ENCODE measurements around the gene UBN1.

Gene UBN1

DNA sequence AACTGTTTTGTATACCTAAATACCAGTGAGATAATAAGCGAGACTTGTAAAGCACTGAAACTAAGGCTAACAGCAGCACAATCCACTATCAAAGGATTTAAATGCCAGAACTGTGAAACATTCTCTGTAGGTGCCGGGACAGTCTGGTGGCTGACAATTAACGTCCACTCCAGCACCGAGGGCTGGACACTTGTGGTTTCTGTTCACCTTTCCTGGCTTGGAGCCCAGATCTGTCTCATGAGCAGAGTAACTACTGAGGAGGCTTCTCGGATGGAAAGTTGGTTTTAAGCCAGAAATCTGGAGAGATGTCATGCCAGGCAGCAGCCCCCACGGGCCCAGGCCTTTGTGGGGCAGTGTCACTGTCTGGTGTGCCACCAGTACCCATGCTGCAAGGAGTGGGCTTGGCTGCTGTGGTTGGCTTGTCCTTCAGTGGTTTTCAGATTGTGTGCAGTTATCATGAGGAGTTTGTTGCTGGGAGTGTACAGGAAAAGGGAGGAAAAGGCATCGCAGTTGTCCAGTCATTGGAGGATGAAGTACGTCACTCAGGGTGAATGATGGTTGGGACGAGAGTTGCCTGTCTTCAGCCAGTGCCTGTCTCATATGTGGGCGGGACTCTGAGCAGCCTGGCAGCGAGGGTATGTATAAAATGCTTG is 35.5 kb downstream of the UBN1 start:
- Histone ChIP-seq H3K9me3 (ENCODE audit: control insufficient read depth, low read length) (no peaks in the 10 kb centered on the region), H3K4me3 (ENCODE audit: low read length) (no peak overlapping the region), H3K27me3 (ENCODE audit: control insufficient read depth, insufficient read depth, low read length) (no peaks in the 10 kb centered on the region), H3K36me3 (ENCODE audit: control insufficient read depth, insufficient read depth, low read length) (peaks cover 20% of the 10 kb centered on the region), H3K9ac (ENCODE audit: low read length) (no peak overlapping the region), H3K4me1 (ENCODE audit: control insufficient read depth, insufficient read depth, low read length) (peaks cover 6% of the 10 kb centered on the region)

DNA sequence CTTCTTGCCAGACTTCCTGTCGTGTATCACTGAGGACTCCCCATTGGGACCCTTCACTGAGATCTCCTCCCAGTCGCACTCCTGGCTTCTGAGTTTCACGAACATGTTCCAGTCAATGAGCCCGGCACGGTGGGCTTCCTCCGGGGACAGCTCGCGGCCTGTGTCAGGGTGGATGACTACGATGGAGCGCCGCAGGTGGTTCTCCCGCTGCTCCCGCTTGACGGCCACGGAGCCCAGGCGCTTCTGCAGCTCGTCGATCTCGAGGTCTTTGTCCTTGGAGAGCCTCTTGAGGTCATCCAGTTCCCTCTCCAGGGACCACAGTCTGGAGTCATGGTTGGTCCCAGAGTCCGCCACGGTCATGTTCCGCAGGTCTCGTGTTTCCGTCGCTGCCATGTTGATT is 36.2 kb downstream of the UBN1 start:
- Histone ChIP-seq H3K36me3 (ENCODE audit: control insufficient read depth, insufficient read depth, low read length) (peaks cover 13% of the 10 kb centered on the region), H3K27me3 (ENCODE audit: control insufficient read depth, insufficient read depth, low read length) (no peaks in the 10 kb centered on the region), H3K9ac (ENCODE audit: low read length) (no peak overlapping the region), H3K9me3 (ENCODE audit: control insufficient read depth, low read length) (no peaks in the 10 kb centered on the region), H3K4me1 (ENCODE audit: control insufficient read depth, insufficient read depth, low read length) (peaks cover 6% of the 10 kb centered on the region), H3K4me3 (ENCODE audit: low read length) (no peak overlapping the region)

DNA sequence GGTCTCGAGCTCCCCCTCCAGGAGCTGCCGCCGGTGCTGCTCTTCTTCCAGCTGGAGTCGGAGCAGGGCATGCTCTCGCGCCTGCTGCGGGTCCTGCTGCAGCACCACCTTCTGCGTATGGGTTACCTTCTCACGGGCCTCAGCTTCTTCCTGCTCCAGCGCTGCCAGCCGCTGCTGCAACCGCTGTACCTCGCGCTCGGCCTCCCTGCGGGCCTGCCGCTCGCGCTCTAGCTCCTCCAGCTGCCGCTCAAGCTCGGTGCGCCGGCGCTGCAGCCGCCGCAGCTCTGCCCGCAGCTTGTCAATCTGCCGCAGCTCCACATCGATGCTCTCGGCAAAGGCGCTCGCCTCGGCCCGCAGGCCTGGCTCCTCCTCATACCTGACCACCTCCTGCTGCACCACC is 36.9 kb downstream of the UBN1 start:
- Histone ChIP-seq H3K4me3 (ENCODE audit: low read length) (no peak overlapping the region), H3K4me1 (ENCODE audit: control insufficient read depth, insufficient read depth, low read length) (peaks cover 6% of the 10 kb centered on the region), H3K9ac (ENCODE audit: low read length) (no peak overlapping the region), H3K36me3 (ENCODE audit: control insufficient read depth, insufficient read depth, low read length) (peaks cover 16% of the 10 kb centered on the region), H3K9me3 (ENCODE audit: control insufficient read depth, low read length) (no peaks in the 10 kb centered on the region), H3K27me3 (ENCODE audit: control insufficient read depth, insufficient read depth, low read length) (no peaks in the 10 kb centered on the region)

DNA sequence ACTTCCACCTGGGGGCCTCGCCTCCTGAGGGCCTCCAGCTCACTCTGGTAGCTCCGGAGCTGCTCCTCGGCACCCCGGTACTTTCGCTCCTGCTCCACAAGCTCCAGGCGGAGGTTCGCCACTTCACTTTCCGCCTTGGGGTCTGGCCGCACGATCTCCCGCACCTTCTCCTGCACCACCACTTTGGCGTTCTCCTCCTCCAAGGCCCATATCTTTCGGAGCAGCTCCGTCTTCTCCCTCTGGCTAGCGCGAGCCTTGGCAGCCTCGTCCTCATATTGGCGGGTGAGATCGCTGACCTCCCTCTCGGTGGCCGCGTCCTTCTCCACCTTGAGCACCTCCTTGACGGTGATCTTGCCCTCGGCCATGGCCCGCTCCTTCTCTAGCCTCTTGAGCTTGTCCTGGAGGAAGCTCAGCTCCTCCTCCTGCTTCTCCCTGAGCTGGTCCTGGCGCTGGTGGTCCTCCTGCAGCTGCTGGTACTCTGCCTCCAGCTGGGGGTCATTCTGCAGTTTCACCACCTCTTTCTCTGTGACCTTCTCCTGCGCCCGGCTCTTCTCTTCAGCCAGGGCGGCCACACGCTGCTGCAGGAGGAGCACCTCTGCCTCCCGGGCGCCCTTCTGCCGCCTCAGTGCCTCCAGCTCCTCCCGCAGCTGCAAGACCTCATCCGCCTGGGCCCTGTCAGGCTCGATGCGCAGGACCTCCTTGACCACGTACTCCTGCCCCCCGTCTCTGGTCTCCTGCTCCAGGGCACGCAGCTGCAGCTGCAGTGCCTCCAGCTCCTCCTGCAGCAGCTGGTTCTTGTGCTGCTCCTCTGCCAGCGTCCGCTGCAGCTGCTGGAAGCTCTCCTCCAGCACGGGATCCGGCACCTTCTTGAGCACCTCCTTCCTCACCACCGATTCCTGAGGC is 37.9 kb downstream of the UBN1 start:
- Histone ChIP-seq H3K9ac (ENCODE audit: low read length) (no peak overlapping the region), H3K9me3 (ENCODE audit: control insufficient read depth, low read length) (no peaks in the 10 kb centered on the region), H3K4me3 (ENCODE audit: low read length) (no peak overlapping the region), H3K36me3 (ENCODE audit: control insufficient read depth, insufficient read depth, low read length) (peaks cover 12% of the 10 kb centered on the region), H3K4me1 (ENCODE audit: control insufficient read depth, insufficient read depth, low read length) (peaks cover 6% of the 10 kb centered on the region), H3K27me3 (ENCODE audit: control insufficient read depth, insufficient read depth, low read length) (no peaks in the 10 kb centered on the region)

DNA sequence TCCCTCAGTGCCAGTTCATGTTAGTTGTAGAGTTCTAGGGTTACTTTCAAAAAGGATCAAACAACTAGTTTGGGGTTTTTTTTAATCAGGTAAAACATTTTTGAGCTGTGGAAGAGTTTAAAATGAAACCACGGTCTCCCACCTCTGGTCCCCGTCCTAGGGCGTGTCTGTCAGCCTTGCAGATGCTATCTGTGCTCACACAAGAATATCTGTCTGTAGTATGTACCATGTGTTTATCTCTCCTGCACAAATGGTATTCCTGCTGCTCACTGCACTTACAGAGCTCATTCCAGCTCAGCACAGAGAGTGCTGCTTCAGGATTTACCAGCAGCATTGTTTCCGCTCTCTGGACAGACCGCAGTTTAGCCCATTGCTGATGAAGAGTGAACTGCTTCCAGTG is 38.9 kb downstream of the UBN1 start:
- no peak overlapping the region for H3K4me3 ChIP-seq (ENCODE audit: low read length)
- H3K4me1 ChIP-seq (ENCODE audit: control insufficient read depth, insufficient read depth, low read length): peaks cover 6% of the 10 kb centered on the region
- no peak overlapping the region for H3K9ac ChIP-seq (ENCODE audit: low read length)
- H3K9me3 ChIP-seq (ENCODE audit: control insufficient read depth, low read length): no peaks in the 10 kb centered on the region
- no peaks in the 10 kb centered on the region for H3K27me3 ChIP-seq (ENCODE audit: control insufficient read depth, insufficient read depth, low read length)
- peaks cover 12% of the 10 kb centered on the region for H3K36me3 ChIP-seq (ENCODE audit: control insufficient read depth, insufficient read depth, low read length)

DNA sequence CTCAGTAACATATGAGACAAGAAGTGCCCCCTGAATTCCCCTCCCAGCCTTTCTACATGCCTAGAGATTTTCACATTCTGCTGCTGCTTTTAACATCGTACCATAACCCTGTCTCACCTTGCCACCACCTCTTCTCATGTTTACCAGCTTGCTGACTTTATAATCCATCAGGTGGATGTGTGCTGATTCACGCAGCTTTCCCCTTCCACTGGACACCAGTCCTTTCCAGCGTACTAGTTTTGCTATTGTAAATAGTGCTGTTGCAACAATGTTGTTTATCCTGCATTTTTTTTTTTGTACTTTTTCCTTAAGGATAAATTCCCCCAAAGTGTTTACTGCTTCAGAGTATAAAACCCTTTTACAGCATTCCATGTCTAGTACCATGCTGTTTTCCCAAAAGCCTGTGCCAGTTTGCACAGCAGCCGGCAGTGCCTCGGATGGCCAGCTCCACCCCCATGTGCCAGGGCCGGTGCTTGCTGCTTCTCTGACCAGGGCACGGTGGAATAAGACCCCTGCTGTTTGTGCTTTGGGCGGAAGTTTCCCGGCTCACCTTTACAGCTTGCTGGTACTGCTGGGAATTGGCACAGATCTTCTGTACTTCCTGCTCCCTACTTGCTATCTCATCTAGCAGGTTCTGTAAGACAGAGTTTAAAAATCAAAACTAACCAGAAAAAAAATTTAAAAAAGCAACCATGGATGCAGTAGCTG is 41.3 kb downstream of the UBN1 start:
- peaks cover 10% of the 10 kb centered on the region for H3K36me3 ChIP-seq (ENCODE audit: control insufficient read depth, insufficient read depth, low read length)
- no peaks in the 10 kb centered on the region for H3K4me1 ChIP-seq (ENCODE audit: control insufficient read depth, insufficient read depth, low read length)
- no peaks in the 10 kb centered on the region for H3K27me3 ChIP-seq (ENCODE audit: control insufficient read depth, insufficient read depth, low read length)
- H3K4me3 ChIP-seq (ENCODE audit: low read length): no peak overlapping the region
- H3K9me3 ChIP-seq (ENCODE audit: control insufficient read depth, low read length): no peaks in the 10 kb centered on the region
- no peak overlapping the region for H3K9ac ChIP-seq (ENCODE audit: low read length)

DNA sequence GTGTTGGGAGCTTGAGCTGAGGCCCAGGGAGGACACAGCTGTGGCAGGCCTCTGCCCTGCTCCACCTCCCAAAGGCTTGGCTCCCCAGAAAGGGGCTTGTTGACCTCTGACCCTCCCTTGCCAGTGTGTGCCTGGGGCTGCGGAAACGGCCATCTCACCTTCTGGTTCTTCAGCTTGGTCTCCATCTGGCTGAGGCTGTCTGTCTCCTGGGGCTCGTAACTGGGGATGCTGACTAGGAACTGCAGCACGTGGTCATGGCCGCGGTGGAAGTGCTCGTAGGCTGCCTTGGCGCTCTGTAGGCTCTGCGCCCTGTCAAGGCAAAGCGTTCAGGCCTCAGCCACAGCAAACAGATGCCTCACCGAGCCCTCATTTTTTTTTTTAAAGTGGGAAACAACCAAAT is 42.7 kb downstream of the UBN1 start:
- Histone ChIP-seq H3K9me3 (ENCODE audit: control insufficient read depth, low read length) (no peaks in the 10 kb centered on the region), H3K9ac (ENCODE audit: low read length) (no peak overlapping the region), H3K4me3 (ENCODE audit: low read length) (no peak overlapping the region), H3K27me3 (ENCODE audit: control insufficient read depth, insufficient read depth, low read length) (no peaks in the 10 kb centered on the region), H3K4me1 (ENCODE audit: control insufficient read depth, insufficient read depth, low read length) (no peaks in the 10 kb centered on the region), H3K36me3 (ENCODE audit: control insufficient read depth, insufficient read depth, low read length) (peaks cover 4% of the 10 kb centered on the region)

DNA sequence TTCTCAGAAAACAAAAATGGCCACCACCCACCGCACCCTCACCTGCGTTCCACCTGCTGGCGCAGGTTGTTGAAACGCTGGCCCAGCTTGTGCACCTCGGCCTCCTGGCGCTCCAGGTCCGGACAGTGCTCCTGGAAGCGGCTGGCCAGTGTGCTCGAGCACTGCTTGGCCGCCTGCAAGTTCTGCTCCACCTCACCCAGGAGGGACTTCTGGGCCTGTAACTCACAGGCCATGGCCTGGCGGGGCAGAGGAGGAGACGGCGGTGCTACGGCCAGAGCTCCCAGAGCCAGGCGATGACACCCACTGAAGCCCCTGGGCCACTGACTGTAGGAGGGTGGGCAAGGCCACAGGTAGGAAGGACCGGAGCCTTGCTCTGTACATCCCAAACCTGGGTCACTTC is 43.4 kb downstream of the UBN1 start:
- Histone ChIP-seq H3K36me3 (ENCODE audit: control insufficient read depth, insufficient read depth, low read length) (peaks cover 4% of the 10 kb centered on the region), H3K9ac (ENCODE audit: low read length) (no peak overlapping the region), H3K9me3 (ENCODE audit: control insufficient read depth, low read length) (no peaks in the 10 kb centered on the region), H3K4me1 (ENCODE audit: control insufficient read depth, insufficient read depth, low read length) (no peaks in the 10 kb centered on the region), H3K4me3 (ENCODE audit: low read length) (no peak overlapping the region), H3K27me3 (ENCODE audit: control insufficient read depth, insufficient read depth, low read length) (no peaks in the 10 kb centered on the region)

DNA sequence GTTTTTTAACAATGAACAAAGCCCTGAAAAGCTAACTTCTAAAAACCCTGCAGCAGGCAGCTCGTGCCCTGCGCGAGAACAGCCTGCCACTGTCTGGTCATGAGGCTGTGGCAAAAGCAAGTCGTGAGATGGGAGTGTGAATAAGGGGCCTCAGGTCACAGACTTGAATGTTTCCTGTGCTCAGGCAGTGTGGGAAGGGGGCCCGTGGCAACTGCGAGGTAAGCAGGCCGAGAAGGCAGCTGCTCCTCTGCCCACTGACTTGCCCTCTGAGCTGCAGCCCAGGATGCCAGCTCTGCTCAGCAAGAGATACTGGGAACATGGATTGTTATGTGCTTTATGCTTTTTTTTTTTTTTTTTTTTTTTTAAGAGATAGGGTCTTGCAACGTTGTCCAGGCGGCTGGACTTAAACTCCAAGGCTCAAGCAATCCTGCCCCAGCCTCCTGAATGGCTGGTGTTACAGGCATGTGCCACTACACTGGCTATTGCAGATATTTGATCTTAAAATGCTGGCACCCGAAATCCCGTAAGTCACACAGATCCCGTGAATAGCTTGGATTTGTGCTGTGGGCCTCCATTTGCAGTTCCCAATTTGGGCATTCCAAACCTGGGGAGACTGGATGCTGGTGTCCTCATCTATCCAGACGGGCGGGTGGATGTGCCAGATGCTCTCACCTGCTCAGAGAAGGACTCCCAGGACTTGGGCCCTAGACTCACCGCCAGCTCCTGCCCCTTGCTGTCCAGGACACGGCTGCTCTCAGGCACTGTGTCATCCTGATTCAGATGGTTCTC is 44.0 kb downstream of the UBN1 start:
- Histone ChIP-seq H3K9ac (ENCODE audit: low read length) (no peak overlapping the region), H3K4me3 (ENCODE audit: low read length) (no peak overlapping the region), H3K36me3 (ENCODE audit: control insufficient read depth, insufficient read depth, low read length) (peaks cover 4% of the 10 kb centered on the region), H3K9me3 (ENCODE audit: control insufficient read depth, low read length) (no peaks in the 10 kb centered on the region), H3K4me1 (ENCODE audit: control insufficient read depth, insufficient read depth, low read length) (no peaks in the 10 kb centered on the region), H3K27me3 (ENCODE audit: control insufficient read depth, insufficient read depth, low read length) (no peaks in the 10 kb centered on the region)

DNA sequence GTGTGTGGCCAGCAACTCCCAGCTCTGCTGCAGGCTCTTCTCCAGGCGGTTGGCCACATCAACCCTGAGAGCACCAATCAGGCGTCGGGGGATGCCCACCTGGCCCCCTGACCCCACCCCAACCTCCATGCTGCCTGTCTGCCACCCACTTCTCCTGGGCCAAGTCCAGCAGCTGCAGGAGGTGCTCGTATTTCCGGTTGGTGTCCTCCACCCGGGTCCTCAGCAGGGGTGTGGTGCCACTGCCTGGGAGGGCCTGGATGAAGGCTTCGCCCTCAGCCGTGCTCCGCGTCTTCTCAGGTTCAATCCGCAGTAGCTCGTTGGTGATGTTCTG is 44.6 kb downstream of the UBN1 start:
- no peak overlapping the region for H3K4me3 ChIP-seq (ENCODE audit: low read length)
- no peaks in the 10 kb centered on the region for H3K9me3 ChIP-seq (ENCODE audit: control insufficient read depth, low read length)
- no peaks in the 10 kb centered on the region for H3K4me1 ChIP-seq (ENCODE audit: control insufficient read depth, insufficient read depth, low read length)
- no peaks in the 10 kb centered on the region for H3K27me3 ChIP-seq (ENCODE audit: control insufficient read depth, insufficient read depth, low read length)
- no peak overlapping the region for H3K9ac ChIP-seq (ENCODE audit: low read length)
- H3K36me3 ChIP-seq (ENCODE audit: control insufficient read depth, insufficient read depth, low read length): peaks cover 4% of the 10 kb centered on the region

DNA sequence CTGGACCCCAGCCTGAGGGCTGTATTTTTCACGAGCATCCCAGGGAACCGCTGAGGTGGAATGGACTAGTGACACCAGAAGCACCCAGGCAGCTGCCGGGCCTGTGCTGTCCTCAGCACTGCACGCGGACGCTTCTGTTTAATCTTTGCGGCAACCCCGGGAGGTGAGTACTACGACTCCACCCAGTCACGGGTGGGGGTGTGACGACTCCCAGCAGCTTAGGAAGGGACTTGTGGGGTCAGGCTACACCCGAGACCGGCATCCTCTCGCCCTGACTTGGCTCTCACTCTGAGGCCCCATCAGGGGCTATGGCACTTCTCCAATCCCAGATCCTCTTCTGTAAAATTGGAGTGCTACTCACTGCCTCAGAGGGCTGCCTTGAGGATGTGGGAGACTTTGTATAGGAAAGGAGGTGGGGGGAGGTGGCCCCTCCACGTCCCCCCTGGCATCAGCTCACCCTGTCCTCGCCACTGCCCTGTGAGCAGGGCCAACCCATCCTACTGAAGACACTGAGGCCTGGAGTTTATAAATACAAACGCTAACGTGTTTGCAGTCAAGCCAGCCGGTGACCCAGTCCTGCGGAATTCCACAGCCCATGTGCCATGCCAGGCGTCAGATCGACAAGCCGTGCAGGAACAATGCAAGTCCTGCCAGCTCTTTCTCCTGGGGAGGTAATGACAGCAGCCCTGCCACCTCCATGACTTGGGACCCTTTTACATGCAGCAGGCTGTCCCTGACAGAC is 45.3 kb downstream of the UBN1 start:
- H3K4me3 ChIP-seq (ENCODE audit: low read length): no peak overlapping the region
- peaks cover 4% of the 10 kb centered on the region for H3K36me3 ChIP-seq (ENCODE audit: control insufficient read depth, insufficient read depth, low read length)
- no peaks in the 10 kb centered on the region for H3K9me3 ChIP-seq (ENCODE audit: control insufficient read depth, low read length)
- no peak overlapping the region for H3K9ac ChIP-seq (ENCODE audit: low read length)
- no peaks in the 10 kb centered on the region for H3K27me3 ChIP-seq (ENCODE audit: control insufficient read depth, insufficient read depth, low read length)
- no peaks in the 10 kb centered on the region for H3K4me1 ChIP-seq (ENCODE audit: control insufficient read depth, insufficient read depth, low read length)
